Measurements from ENCODE around the gene PGAP2. TPM values are rescaled to one million over a fixed set of nuclear protein-coding genes. Genes with fewer than 3 reads are reported as not detected.
"Not testable (repeated sequence)": the region's sequence is repeated elsewhere in the genome, so short reads cannot be mapped to it uniquely, and the experiment has no call there.

The PGAP2 gene
- total RNA-seq, 2 donors from 2014 or later = 27.1 to 33.5 TPM

GRCh38 chr11:3797329-3798090, 10.8 kb upstream of the PGAP2 start, which contains the start of gene NUP98:
NUP98 (minus strand) TSS chr11:3797554; CDS start chr11:3782117, 15,437 bp downstream.
- no peaks in the 10 kb centered on the region for H3K9me3 Mint-ChIP-seq
- H3K36me3 Mint-ChIP-seq = peaks cover 13 to 33% of the 10 kb centered on the region in 2 donors
- H3K27ac Mint-ChIP-seq = peak within 1 kb of the TSS; percentile 91 to 99
- ATAC-seq = peak; percentile 92 to 94
- peak; percentile 99 to 100 for DNase-seq (ENCODE audit: low spot score in 2 of 2)

- no peak for ATAC-seq
- no peak for DNase-seq (ENCODE audit: low spot score in 2 of 2)
- Mint-ChIP-seq H3K27ac (peak overlapping the region; percentile 91 to 99), H3K36me3 (peaks cover 12 to 24% of the 10 kb centered on the region in 2 donors), H3K9me3 (no peaks in the 10 kb centered on the region)
Measured at GRCh38 chr11:3799143-3799542, 9.2 kb upstream of the PGAP2 start.

GRCh38 chr11:3799873-3800272, 8.5 kb upstream of the PGAP2 start:
- Mint-ChIP-seq H3K27ac (peak overlapping the region in 1 of 2 donors; percentile 91), H3K9me3 (no peaks in the 10 kb centered on the region), H3K36me3 (peaks cover 12 to 16% of the 10 kb centered on the region in 2 donors)
- no peak for ATAC-seq
- no peak for DNase-seq (ENCODE audit: low spot score in 2 of 2)

GRCh38 chr11:3802011-3802790, 6.2 kb upstream of the PGAP2 start:
- Mint-ChIP-seq H3K27ac (no peak overlapping the region), H3K9me3 (no peaks in the 10 kb centered on the region), H3K36me3 (no peaks in the 10 kb centered on the region)
- ATAC-seq (no peak), DNase-seq (ENCODE audit: low spot score in 2 of 2) (no peak)

GRCh38 chr11:3803726-3804495, 4.4 kb upstream of the PGAP2 start:
- ATAC-seq = no peak
- Mint-ChIP-seq H3K9me3 (no peaks in the 10 kb centered on the region), H3K36me3 (peaks cover 5 to 6% of the 10 kb centered on the region in 2 donors), H3K27ac (no peak overlapping the region)
- DNase-seq (ENCODE audit: low spot score in 2 of 2) = no peak

GRCh38 chr11:3808861-3809623, 682 bp downstream of the PGAP2 start:
- ATAC-seq = peak; percentile 65 to 67
- Mint-ChIP-seq H3K36me3 (peaks cover 5 to 6% of the 10 kb centered on the region in 2 donors), H3K9me3 (no peaks in the 10 kb centered on the region), H3K27ac (peak overlapping the region in 1 of 2 donors; percentile 94)
- DNase-seq (ENCODE audit: low spot score in 2 of 2) = peak in 1 of 2 donors; percentile 33

- Mint-ChIP-seq H3K27ac (no peak overlapping the region), H3K36me3 (peaks cover 5 to 6% of the 10 kb centered on the region in 2 donors)
- no peak for ATAC-seq
Measured at GRCh38 chr11:3809624-3809928, 1.2 kb downstream of the PGAP2 start.

GRCh38 chr11:3810446-3810845, 2.1 kb downstream of the PGAP2 start:
- Mint-ChIP-seq H3K9me3 (no peaks in the 10 kb centered on the region), H3K36me3 (peaks cover 5 to 6% of the 10 kb centered on the region in 2 donors), H3K27ac (no peak overlapping the region)
- ATAC-seq = no peak
- no peak for DNase-seq (ENCODE audit: low spot score in 2 of 2)

More at GRCh38 chr11:3809624-3809928, 1.2 kb downstream of the PGAP2 start:
- H3K9me3 Mint-ChIP-seq = no peaks in the 10 kb centered on the region
- DNase-seq (ENCODE audit: low spot score in 2 of 2) = no peak

GRCh38 chr11:3810951-3811350, 2.6 kb downstream of the PGAP2 start:
- no peaks in the 10 kb centered on the region for H3K9me3 Mint-ChIP-seq
- ATAC-seq = no peak
- no peak for DNase-seq (ENCODE audit: low spot score in 2 of 2)
- peaks cover 5 to 6% of the 10 kb centered on the region in 2 donors for H3K36me3 Mint-ChIP-seq
- no peak overlapping the region for H3K27ac Mint-ChIP-seq

GRCh38 chr11:3814832-3815231, 6.5 kb downstream of the PGAP2 start:
- not testable (repeated sequence) for H3K9me3 Mint-ChIP-seq; H3K36me3 Mint-ChIP-seq; DNase-seq (ENCODE audit: low spot score in 2 of 2); H3K27ac Mint-ChIP-seq; ATAC-seq

- Mint-ChIP-seq H3K27ac (peak overlapping the region in 1 of 2 donors; percentile 34), H3K9me3 (no peaks in the 10 kb centered on the region), H3K36me3 (no peaks in the 10 kb centered on the region)
- no peak for ATAC-seq
- DNase-seq (ENCODE audit: low spot score in 2 of 2) = no peak
Measured at GRCh38 chr11:3815845-3816244, 7.5 kb downstream of the PGAP2 start.

- ATAC-seq (no peak), DNase-seq (ENCODE audit: low spot score in 2 of 2) (no peak)
- no peaks in the 10 kb centered on the region for H3K36me3 Mint-ChIP-seq
- peak overlapping the region in 1 of 2 donors; percentile 88 for H3K27ac Mint-ChIP-seq
- no peaks in the 10 kb centered on the region for H3K9me3 Mint-ChIP-seq
Measured at GRCh38 chr11:3816673-3817072, 8.3 kb downstream of the PGAP2 start.

GRCh38 chr11:3817181-3817800, 8.9 kb downstream of the PGAP2 start:
- no peaks in the 10 kb centered on the region for H3K36me3 Mint-ChIP-seq
- no peak for DNase-seq (ENCODE audit: low spot score in 2 of 2)
- H3K9me3 Mint-ChIP-seq = no peaks in the 10 kb centered on the region
- ATAC-seq = no peak
- peak overlapping the region in 1 of 2 donors; percentile 88 for H3K27ac Mint-ChIP-seq

GRCh38 chr11:3820971-3821370, 12.6 kb downstream of the PGAP2 start:
- peaks cover 0 to 2% of the 10 kb centered on the region in 2 donors for H3K36me3 Mint-ChIP-seq
- H3K9me3 Mint-ChIP-seq = no peaks in the 10 kb centered on the region
- ATAC-seq (no peak), DNase-seq (ENCODE audit: low spot score in 2 of 2) (no peak)
- no peak overlapping the region for H3K27ac Mint-ChIP-seq

GRCh38 chr11:3822312-3822711, 14.0 kb downstream of the PGAP2 start:
- ATAC-seq (no peak), DNase-seq (ENCODE audit: low spot score in 2 of 2) (no peak)
- Mint-ChIP-seq H3K36me3 (peaks cover 0 to 13% of the 10 kb centered on the region in 2 donors), H3K9me3 (no peaks in the 10 kb centered on the region), H3K27ac (no peak overlapping the region)

- Mint-ChIP-seq H3K36me3 (peaks cover 8 to 20% of the 10 kb centered on the region in 2 donors), H3K27ac (no peak overlapping the region), H3K9me3 (no peaks in the 10 kb centered on the region)
- DNase-seq (ENCODE audit: low spot score in 2 of 2) = no peak
- ATAC-seq = peak in 1 of 2 donors; percentile 14
Measured at GRCh38 chr11:3823303-3823702, 14.9 kb downstream of the PGAP2 start.

Measured in activated naive CD4-positive, alpha-beta T cell treated with anti-CD3 and anti-CD28 coated beads, Interleukin-2, amount 50 U/mL, for 72 hours (primary cell).